SU-DHL-6 (cell line): Measurements from ENCODE around the gene CLVS2.

ENCODE experiments used
- EZH2phosphoT487 ChIP-seq: fragments of 200-600 bp; sonication (generic), shearing (Covaris generic); conservative IDR thresholded peaks from 2 replicates; pipeline ENCODE4 v1.6.1; 2018; ENCODE audit warnings: mild to moderate bottlenecking, antibody characterized with exemption, low read length, moderate library complexity, mixed read lengths
- TF ChIP-seq, protein P1 (sequence below): fragments of 200-600 bp; sonication (generic); IDR thresholded peaks from one replicate; pipeline ENCODE4 v1.5.1; 2017; ENCODE audit warnings: antibody characterized with exemption, mild to moderate bottlenecking, low read length, moderate library complexity; ENCODE audit not compliant: insufficient read depth, poor library complexity, severe bottlenecking

DNA sequence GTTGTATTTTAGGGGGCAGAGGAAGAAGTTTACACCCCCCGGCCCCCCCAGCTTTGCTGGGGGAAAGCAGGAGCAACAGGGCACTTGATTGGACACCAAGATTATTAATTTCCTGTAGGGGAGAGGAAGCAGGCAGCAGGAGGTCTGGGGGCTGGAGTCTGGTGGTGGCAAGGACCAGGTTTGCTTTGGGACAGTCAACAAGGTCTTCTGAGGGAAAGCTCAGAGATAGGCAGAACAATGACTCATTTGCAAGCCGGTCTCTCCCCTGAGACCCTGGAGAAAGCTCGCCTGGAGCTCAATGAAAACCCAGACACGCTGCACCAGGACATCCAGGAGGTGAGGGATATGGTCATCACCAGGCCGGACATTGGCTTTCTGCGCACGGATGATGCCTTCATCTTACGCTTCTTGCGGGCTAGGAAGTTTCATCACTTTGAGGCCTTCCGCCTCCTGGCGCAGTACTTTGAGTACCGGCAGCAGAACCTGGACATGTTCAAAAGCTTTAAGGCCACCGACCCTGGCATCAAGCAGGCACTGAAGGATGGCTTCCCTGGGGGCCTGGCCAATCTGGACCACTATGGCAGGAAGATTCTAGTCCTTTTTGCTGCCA lies 1.6 kb downstream of the CLVS2 start:
- TF ChIP-seq, protein P1, sequence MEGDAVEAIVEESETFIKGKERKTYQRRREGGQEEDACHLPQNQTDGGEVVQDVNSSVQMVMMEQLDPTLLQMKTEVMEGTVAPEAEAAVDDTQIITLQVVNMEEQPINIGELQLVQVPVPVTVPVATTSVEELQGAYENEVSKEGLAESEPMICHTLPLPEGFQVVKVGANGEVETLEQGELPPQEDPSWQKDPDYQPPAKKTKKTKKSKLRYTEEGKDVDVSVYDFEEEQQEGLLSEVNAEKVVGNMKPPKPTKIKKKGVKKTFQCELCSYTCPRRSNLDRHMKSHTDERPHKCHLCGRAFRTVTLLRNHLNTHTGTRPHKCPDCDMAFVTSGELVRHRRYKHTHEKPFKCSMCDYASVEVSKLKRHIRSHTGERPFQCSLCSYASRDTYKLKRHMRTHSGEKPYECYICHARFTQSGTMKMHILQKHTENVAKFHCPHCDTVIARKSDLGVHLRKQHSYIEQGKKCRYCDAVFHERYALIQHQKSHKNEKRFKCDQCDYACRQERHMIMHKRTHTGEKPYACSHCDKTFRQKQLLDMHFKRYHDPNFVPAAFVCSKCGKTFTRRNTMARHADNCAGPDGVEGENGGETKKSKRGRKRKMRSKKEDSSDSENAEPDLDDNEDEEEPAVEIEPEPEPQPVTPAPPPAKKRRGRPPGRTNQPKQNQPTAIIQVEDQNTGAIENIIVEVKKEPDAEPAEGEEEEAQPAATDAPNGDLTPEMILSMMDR, result no peak
- no peak for TF ChIP-seq EZH2phosphoT487
